ENCODE results near the gene AGAP1.

DNA sequence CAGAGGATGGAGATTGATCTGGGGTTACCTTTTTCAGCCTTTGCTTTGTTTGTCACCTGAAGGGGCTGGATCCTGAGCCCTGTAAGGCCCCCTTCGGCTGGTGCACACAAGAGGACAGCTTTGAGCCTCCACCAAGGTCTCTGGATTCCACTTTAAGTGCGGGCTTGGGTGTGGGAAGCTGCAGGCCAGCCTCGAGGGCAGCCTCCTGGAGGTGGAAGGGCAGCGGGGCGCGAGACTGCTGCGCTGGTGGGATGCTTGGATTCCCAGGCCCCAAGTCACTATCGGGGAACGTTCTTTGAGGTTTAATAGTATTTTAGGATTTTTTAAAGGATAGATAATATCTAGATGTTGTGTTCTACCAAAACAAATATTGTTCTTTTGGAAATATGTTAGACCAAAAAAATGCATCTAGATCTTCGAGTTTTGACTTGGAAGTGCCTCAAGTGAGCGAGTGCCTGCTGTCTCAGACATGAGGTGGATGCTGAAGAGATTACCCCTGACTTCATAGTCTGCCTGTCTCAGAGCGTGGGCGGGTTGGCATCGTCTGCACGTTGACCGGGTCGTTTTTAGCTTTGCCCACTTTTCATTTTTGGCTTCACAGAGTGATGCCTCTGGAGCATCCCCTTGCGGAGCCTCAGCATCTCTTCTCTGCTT is 113.8 kb downstream of the AGAP1 start:
- no peak for TF ChIP-seq POLR2A (IDR thresholded peaks at IDR 0.05)
- TF ChIP-seq EP300 (IDR thresholded peaks at IDR 0.05): no peak
- TF ChIP-seq POLR2AphosphoS5 (IDR thresholded peaks at IDR 0.05): no peak
- TF ChIP-seq, protein P1, sequence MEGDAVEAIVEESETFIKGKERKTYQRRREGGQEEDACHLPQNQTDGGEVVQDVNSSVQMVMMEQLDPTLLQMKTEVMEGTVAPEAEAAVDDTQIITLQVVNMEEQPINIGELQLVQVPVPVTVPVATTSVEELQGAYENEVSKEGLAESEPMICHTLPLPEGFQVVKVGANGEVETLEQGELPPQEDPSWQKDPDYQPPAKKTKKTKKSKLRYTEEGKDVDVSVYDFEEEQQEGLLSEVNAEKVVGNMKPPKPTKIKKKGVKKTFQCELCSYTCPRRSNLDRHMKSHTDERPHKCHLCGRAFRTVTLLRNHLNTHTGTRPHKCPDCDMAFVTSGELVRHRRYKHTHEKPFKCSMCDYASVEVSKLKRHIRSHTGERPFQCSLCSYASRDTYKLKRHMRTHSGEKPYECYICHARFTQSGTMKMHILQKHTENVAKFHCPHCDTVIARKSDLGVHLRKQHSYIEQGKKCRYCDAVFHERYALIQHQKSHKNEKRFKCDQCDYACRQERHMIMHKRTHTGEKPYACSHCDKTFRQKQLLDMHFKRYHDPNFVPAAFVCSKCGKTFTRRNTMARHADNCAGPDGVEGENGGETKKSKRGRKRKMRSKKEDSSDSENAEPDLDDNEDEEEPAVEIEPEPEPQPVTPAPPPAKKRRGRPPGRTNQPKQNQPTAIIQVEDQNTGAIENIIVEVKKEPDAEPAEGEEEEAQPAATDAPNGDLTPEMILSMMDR (IDR thresholded peaks at IDR 0.05): no peak
